NCI-H2196 (cell line): ENCODE data around the gene CACFD1.
"Not testable (repeated sequence)": the region's sequence is repeated elsewhere in the genome, so short reads cannot be mapped to it uniquely, and the experiment has no call there.

Experiments used
- DNase-seq: peaks from one replicate; lab custom pipeline; 2025; ENCODE audit not compliant: unreplicated experiment; lab: John Stamatoyannopoulos, UW

CACFD1 gene

DNA sequence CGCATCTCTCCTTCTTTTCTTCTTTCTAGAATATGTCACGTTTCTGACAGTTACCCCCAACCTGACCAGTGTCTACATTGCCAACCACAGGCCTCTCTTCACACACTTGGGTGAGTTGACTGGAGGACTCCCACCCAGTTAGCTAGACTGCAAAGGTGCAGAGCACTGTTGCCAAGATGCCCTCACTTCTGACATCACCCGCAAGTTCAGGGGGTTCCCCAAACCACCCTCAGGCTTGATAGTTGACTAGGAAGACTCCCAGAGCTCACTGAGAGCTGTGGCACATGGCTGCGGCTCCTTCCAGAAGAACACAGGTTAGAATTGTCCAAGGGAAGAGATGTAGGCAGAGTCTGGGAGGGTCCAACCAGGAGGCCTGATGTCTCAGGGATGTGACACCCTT is 20.4 kb upstream of the CACFD1 start:
- DNase-seq = no peak

- DNase-seq = no peak
Observed at GRCh38 chr9:133440874-133441273, 18.9 kb upstream of the CACFD1 start.

DNA sequence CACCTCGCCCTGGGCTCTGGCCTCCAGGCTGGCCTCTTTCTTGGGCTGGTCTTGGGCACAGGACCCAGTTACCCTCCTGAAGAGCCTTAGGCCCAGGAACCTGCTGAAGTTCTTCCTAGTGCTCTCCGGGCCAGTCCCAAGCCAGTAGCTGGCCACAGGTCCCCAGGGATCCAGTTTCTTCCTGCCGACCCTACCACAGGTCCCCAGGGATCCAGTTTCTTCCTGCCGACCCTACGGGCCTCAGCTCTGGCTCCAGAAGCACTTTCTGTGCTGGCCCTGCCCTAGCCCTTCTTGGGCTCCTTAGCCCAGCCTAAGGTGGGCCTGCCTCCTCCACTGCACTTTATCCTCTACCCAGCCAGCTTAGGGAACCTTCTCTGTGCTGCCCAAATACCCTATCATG is 18.2 kb upstream of the CACFD1 start:
- no peak for DNase-seq

DNA sequence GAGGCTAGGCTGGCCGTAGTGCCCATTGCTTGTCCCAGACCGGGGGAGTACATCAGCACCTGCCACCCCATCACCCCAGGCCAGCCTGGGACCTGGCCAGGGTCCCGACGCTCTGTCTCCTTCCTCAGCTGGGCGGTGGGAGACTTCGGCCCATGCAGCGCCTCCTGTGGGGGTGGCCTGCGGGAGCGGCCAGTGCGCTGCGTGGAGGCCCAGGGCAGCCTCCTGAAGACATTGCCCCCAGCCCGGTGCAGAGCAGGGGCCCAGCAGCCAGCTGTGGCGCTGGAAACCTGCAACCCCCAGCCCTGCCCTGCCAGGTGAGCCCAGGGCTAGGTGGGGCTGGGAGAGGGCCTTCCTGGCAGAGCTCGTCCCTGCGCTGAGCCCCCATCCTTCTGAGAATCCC is 16.5 kb upstream of the CACFD1 start:
- no peak for DNase-seq

- DNase-seq = peak; percentile 61
Observed at GRCh38 chr9:133443982-133444381, 15.8 kb upstream of the CACFD1 start.

- DNase-seq = no peak
Observed at GRCh38 chr9:133445293-133445969, 14.3 kb upstream of the CACFD1 start.

DNA sequence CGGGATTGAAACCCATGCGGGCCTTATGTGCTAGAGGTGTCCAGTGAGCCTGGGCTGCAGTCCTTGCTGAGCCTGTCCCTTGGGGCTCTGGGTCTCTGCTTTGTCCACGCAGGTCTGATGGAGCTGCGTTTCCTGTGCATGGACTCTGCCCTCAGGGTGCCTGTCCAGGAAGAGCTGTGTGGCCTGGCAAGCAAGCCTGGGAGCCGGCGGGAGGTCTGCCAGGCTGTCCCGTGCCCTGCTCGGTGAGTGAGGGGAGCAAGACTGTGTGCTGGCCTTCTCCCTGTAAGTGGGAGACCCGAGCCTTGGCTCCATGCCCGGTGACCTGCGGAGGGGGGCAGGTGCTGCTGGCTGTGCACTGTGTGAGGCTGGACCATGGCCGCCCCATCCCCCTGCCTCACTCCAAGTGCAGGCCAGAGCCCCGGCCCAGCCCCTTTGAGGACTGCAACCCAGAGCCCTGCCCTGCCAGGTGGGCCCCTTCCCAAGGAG is 11.2 kb upstream of the CACFD1 start:
- no peak for DNase-seq

GRCh38 chr9:133449760-133450159 is 10.0 kb upstream of the CACFD1 start:
- DNase-seq = peak; percentile 73

DNA sequence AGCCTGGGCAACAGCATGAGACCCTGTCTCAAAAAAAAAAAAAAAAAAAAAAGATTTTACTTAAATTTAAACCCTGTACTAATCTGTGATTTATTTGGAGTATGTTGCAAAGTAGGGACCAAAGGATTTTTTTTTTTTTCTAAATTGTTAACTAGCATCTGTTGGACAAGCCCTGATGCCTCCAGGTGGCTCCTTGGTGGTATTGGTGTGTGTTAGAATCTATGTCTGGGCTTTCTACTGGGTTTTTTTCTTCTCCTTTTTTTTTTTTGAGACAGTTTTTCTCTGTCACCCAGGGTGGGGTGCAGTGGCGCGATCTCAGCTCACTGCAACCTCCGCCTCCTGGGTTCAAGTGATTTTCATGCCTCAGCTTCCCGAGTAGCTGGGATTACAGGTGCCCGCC is 7.9 kb upstream of the CACFD1 start:
- not testable (repeated sequence) for DNase-seq

DNA sequence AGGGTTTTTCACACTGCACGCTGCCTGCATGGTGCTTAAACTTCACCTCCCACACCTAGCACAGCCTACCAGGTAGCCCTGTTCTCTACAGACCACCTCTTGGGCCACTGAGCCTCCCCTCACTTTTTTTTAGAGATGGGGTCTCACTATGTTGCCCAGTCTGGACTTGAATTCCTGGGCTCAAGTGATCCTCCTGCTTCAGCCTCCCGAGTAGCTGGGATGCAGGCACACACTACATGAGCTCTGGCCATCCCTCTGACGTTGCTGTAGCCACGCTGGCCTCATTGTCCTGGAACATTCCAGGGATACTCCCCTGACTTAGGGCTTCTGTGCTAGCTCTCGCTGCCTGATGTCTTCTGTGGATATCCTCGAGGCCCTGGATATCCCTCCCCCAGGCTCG is 7.2 kb upstream of the CACFD1 start:
- no peak for DNase-seq

DNA sequence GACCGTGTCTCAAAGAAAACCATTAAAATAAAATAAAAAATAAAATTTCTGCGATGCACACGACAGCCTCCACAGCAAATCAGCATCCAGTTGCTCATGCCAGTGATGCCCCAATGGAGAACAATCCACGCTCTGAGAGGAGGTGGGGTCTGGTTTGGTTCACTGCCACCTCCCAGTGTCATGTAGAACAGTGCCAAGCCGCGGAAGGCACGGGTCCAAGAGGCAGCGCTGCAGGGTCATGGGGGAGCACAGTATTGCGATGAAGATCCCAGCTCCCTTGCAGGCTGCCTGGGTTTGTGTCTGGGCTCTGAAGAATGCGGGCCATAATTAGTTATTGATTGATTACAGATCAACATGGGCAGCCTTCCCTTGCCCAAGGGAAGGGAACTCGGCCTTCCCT is 6.1 kb upstream of the CACFD1 start:
- no peak for DNase-seq

- no peak for DNase-seq
Observed at GRCh38 chr9:133454325-133454724, 5.5 kb upstream of the CACFD1 start.

DNA sequence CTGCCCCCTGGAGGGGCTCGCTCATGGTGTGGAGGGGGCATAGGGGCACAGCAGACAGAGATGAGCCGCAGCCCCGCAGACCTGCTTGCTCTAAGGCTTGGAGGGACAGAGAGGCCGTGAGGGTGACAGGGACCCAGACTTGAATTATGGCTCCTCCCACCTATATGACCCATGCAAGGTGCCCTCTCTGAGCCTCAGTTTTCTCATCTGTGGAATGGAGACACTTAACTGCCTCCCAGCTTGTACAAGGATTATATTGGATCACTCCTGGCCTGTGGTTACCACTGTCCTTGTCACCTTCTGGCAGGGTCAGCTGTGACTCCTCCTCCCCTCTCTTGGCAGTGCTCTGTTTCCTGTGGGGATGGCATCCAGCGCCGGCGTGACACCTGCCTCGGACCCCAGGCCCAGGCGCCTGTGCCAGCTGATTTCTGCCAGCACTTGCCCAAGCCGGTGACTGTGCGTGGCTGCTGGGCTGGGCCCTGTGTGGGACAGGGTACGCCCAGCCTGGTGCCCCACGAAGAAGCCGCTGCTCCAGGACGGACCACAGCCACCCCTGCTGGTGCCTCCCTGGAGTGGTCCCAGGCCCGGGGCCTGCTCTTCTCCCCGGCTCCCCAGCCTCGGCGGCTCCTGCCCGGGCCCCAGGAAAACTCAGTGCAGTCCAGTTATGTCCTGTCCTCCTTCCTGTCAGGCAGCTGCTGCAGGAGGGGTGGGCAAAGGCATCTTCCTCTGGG is 4.7 kb upstream of the CACFD1 start:
- no peak for DNase-seq

DNA sequence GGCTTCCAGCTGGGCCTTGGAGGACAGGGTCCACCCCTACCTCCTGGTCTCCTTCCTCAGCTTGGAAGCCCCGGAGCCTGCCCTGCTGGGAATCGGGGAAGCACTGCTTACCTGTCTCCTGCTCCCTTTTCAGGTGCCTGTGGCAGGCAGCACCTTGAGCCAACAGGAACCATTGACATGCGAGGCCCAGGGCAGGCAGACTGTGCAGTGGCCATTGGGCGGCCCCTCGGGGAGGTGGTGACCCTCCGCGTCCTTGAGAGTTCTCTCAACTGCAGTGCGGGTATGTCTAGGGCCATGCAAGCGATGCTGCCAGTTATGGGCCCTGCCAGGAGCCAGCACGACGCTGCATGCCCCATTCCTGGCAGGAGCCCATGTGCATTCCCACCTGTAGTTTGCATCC is 3.8 kb upstream of the CACFD1 start:
- no peak for DNase-seq

DNA sequence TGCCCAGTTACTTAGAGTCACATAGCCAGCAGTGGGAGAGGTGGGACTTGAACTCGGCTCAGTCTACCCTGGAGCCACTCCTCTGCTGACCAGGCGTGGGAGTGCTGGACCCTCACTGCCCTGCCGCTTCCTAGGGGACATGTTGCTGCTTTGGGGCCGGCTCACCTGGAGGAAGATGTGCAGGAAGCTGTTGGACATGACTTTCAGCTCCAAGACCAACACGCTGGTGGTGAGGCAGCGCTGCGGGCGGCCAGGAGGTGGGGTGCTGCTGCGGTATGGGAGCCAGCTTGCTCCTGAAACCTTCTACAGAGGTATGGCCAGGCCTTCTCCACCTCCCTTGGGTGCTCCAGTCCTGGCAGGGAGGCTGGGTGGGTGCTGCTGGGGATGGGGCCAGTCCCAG is 3.4 kb upstream of the CACFD1 start:
- DNase-seq = no peak

GRCh38 chr9:133457233-133457632 is 2.5 kb upstream of the CACFD1 start:
- DNase-seq = no peak

GRCh38 chr9:133457748-133458147 is 2.0 kb upstream of the CACFD1 start:
- DNase-seq = no peak

DNA sequence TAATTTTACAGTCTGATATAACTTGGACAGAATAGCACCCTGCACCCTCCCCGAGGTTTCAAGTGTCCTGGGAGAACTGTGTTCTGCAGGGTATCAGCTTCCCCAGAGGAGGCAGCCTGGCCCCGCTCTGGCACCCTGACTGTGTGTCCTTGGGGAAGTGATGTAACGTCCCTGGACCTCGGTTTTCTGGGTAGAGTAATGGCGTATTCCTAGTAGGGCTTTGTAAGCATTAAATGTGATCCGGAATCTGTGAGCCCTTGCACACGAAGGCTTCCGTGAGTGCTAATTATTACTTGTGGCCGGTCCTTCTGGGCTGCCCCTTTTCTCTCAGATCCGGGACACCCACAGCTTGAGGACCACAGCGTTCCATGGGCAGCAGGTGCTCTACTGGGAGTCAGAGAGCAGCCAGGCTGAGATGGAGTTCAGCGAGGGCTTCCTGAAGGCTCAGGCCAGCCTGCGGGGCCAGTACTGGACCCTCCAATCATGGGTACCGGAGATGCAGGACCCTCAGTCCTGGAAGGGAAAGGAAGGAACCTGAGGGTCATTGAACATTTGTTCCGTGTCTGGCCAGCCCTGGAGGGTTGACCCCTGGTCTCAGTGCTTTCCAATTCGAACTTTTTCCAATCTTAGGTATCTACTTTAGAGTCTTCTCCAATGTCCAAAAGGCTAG is 1.0 kb upstream of the CACFD1 start:
- no peak for DNase-seq

- peak; percentile 90 for DNase-seq
Observed at GRCh38 chr9:133460405-133461175, 812 bp downstream of the CACFD1 start.

DNA sequence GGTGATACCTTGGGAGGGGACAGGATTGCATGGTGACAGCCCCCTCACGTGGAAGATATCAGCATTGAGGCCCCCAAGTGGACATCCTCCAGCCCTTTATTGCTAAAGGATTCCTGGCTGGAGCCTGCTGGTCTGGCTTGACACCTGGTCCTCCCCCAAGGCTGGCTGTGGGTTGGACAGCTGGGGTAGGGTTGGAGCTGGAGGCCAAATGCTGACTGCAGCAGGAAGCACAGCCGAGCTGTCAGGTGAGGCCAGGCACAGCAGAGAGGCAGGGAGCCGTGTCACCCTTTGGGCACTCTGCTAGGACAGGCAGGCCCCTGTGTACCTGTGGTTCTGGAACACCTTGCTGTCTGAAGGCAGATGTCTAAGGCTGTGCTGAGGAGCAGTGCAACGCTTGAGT is 2.2 kb downstream of the CACFD1 start:
- peak; percentile 54 for DNase-seq

DNA sequence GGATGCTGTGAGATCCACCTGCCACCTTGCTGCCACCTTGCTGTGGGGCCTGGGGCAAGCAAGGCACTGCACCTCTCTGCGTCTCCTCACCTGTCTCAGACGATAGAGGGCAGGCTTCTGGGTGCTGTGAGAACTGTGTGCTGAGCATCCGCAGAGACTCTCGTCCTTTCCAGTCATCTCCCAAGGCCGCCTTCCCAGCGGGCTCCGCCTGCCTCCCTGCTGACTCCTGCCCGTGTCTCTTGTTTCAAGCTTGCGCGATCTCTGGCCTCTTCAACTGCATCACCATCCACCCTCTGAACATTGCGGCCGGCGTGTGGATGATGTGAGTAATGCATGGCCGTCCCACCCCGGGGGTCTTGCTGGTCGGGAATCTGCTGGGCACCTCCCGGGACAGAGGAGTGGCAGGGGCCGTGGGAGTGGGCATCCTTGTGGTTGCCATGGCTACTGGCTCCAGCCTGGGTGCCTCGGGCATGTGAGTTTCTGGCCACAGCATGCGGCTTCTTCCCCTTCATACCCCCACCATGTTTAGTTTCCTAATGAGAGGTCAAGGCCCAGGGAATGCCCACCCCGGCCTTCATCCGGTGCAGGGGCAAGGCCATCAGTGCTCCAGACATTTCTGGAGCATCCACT is 3.6 kb downstream of the CACFD1 start:
- DNase-seq = peak; percentile 30
